ENCODE data around the gene VEZF1.
"Not testable (repeated sequence)": the region's sequence is repeated elsewhere in the genome, so short reads cannot be mapped to it uniquely, and the experiment has no call there.

VEZF1 gene

GRCh38 chr17:57974053-57974824, 13.8 kb downstream of the VEZF1 start:
- DNase-seq (ENCODE audit: low read depth) = not testable (repeated sequence)

- DNase-seq (ENCODE audit: low read depth) = no peak
Observed at GRCh38 chr17:57972151-57972550, 15.9 kb downstream of the VEZF1 start.

GRCh38 chr17:57971572-57971971, 16.5 kb downstream of the VEZF1 start:
- no peak for DNase-seq (ENCODE audit: low read depth)

- DNase-seq (ENCODE audit: low read depth) = no peak
Observed at GRCh38 chr17:57970710-57971109, 17.3 kb downstream of the VEZF1 start.

- DNase-seq (ENCODE audit: low read depth) = no peak
Observed at GRCh38 chr17:57968456-57968855, 19.6 kb downstream of the VEZF1 start.

GRCh38 chr17:57966875-57967274, 21.2 kb downstream of the VEZF1 start:
- no peak for DNase-seq (ENCODE audit: low read depth)

GRCh38 chr17:57966246-57966645, 21.8 kb downstream of the VEZF1 start:
- DNase-seq (ENCODE audit: low read depth) = no peak

- DNase-seq (ENCODE audit: low read depth) = no peak
Observed at GRCh38 chr17:57965521-57966160, 22.4 kb downstream of the VEZF1 start.

GRCh38 chr17:57963149-57963511, 24.9 kb downstream of the VEZF1 start:
- no peak for DNase-seq (ENCODE audit: low read depth)

GRCh38 chr17:57962279-57963148, 25.5 kb downstream of the VEZF1 start:
- no peak for DNase-seq (ENCODE audit: low read depth)

- no peak for DNase-seq (ENCODE audit: low read depth)
Observed at GRCh38 chr17:57959929-57960328, 28.1 kb downstream of the VEZF1 start.

- not testable (repeated sequence) for DNase-seq (ENCODE audit: low read depth)
Observed at GRCh38 chr17:57958391-57958790, 29.7 kb downstream of the VEZF1 start.

- DNase-seq (ENCODE audit: low read depth) = no peak
Observed at GRCh38 chr17:57957886-57958285, 30.2 kb downstream of the VEZF1 start.

- no peak for DNase-seq (ENCODE audit: low read depth)
Observed at GRCh38 chr17:57957120-57957850, 30.8 kb downstream of the VEZF1 start.

- DNase-seq (ENCODE audit: low read depth) = no peak
Observed at GRCh38 chr17:57956291-57957119, 31.5 kb downstream of the VEZF1 start.

- DNase-seq (ENCODE audit: low read depth) = no peak
Observed at GRCh38 chr17:57955183-57955931, 32.7 kb downstream of the VEZF1 start, which contains the start of gene CUEDC1. TSS of gene CUEDC1 (minus strand) at chr17:57955412. CDS start at chr17:57885564, 69,848 bp downstream.

- DNase-seq (ENCODE audit: low read depth) = no peak
Observed at GRCh38 chr17:57954397-57955182, 33.5 kb downstream of the VEZF1 start.

- DNase-seq (ENCODE audit: low read depth) = no peak
Observed at GRCh38 chr17:57953705-57954396, 34.2 kb downstream of the VEZF1 start.

- no peak for DNase-seq (ENCODE audit: low read depth)
Observed at GRCh38 chr17:57953219-57953618, 34.8 kb downstream of the VEZF1 start.
